CD4-positive, alpha-beta T cell treated with Interleukin-21 for 1 hour (primary cell): ENCODE measurements around the gene CAPN9.

Experiments
- DNase-seq: peaks from one replicate; pipeline ENCODE4 v3.0.0-alpha.2; 2020

The CAPN9 gene

GRCh38 chr1:230798491-230798890 is 51.3 kb downstream of the CAPN9 start:
- no peak for DNase-seq

- no peak for DNase-seq
Observed at GRCh38 chr1:230800891-230801840, 54.0 kb downstream of the CAPN9 start.

- DNase-seq, result no peak
Observed at GRCh38 chr1:230804396-230804795, 57.2 kb downstream of the CAPN9 start.

- no peak for DNase-seq
Observed at GRCh38 chr1:230806552-230806951, 59.4 kb downstream of the CAPN9 start.

GRCh38 chr1:230807029-230807428 is 59.8 kb downstream of the CAPN9 start:
- DNase-seq, result no peak

- DNase-seq, result no peak
Observed at GRCh38 chr1:230807561-230808280, 60.5 kb downstream of the CAPN9 start.

- no peak for DNase-seq
Observed at GRCh38 chr1:230808281-230808872, 61.2 kb downstream of the CAPN9 start.

- DNase-seq, result no peak
Observed at GRCh38 chr1:230809256-230809990, 62.2 kb downstream of the CAPN9 start.

GRCh38 chr1:230812568-230812967 is 65.4 kb downstream of the CAPN9 start:
- no peak for DNase-seq

GRCh38 chr1:230814949-230815692 is 67.9 kb downstream of the CAPN9 start:
- no peak for DNase-seq

GRCh38 chr1:230816018-230816417 is 68.8 kb downstream of the CAPN9 start:
- no peak for DNase-seq

- no peak for DNase-seq
Observed at GRCh38 chr1:230818367-230818766, 71.2 kb downstream of the CAPN9 start.

- no peak for DNase-seq
Observed at GRCh38 chr1:230818901-230819300, 71.7 kb downstream of the CAPN9 start.

GRCh38 chr1:230819976-230820375 is 72.8 kb downstream of the CAPN9 start:
- no peak for DNase-seq

GRCh38 chr1:230820568-230820967 is 73.4 kb downstream of the CAPN9 start:
- no peak for DNase-seq

- DNase-seq, result no peak
Observed at GRCh38 chr1:230821346-230821745, 74.2 kb downstream of the CAPN9 start.

- DNase-seq, result no peak
Observed at GRCh38 chr1:230822092-230822581, 74.9 kb downstream of the CAPN9 start.

- no peak for DNase-seq
Observed at GRCh38 chr1:230823426-230823825, 76.2 kb downstream of the CAPN9 start.

GRCh38 chr1:230823931-230824381 is 76.8 kb downstream of the CAPN9 start:
- DNase-seq, result no peak

GRCh38 chr1:230824551-230824918 is 77.3 kb downstream of the CAPN9 start:
- DNase-seq, result no peak

GRCh38 chr1:230824919-230825721 is 77.9 kb downstream of the CAPN9 start:
- no peak for DNase-seq
